Measurements from ENCODE around the gene SLC25A34.

The SLC25A34 gene

GRCh38 chr1:15775706-15776105 lies 39.6 kb downstream of the SLC25A34 start:
- CTCF ChIA-PET, result no interaction called here
- no peak for TF ChIP-seq ZSCAN23 (tag by site-specific recombination; IDR thresholded peaks at IDR 0.05)
- TF ChIP-seq ZNF391 (tag by site-specific recombination; IDR thresholded peaks at IDR 0.05; ENCODE audit: borderline replicate concordance, low read depth), result no peak
- TF ChIP-seq ZNF558 (tag by site-specific recombination; IDR thresholded peaks at IDR 0.05), result no peak
- no peak for TF ChIP-seq ZBTB20 (tag by site-specific recombination; IDR thresholded peaks at IDR 0.05)
- TF ChIP-seq GFI1B (tag by site-specific recombination; IDR thresholded peaks at IDR 0.05), result no peak
- TF ChIP-seq MYNN (tag by site-specific recombination; IDR thresholded peaks at IDR 0.05; ENCODE audit: borderline replicate concordance), result no peak
- TF ChIP-seq ZNF555 (tag by site-specific recombination; conservative IDR thresholded peaks at IDR 0.05), result no peak
- TF ChIP-seq GLIS2 (tag by site-specific recombination; IDR thresholded peaks at IDR 0.05), result no peak
- no peak for TF ChIP-seq ZNF621 (tag by site-specific recombination; IDR thresholded peaks at IDR 0.05)
- TF ChIP-seq ZNF292 (tag by site-specific recombination; IDR thresholded peaks at IDR 0.05; ENCODE audit: borderline replicate concordance, low read depth), result no peak
- TF ChIP-seq WT1 (tag by site-specific recombination; IDR thresholded peaks at IDR 0.05), result no peak
- no peak for TF ChIP-seq PRDM1 (tag by site-specific recombination; IDR thresholded peaks at IDR 0.05)
- no peak for TF ChIP-seq ZNF140 (tag by site-specific recombination; IDR thresholded peaks at IDR 0.05)
- TF ChIP-seq ZNF791 (tag by site-specific recombination; IDR thresholded peaks at IDR 0.05), result no peak
- no peak for TF ChIP-seq ZNF133 (tag by site-specific recombination; IDR thresholded peaks at IDR 0.05)
- TF ChIP-seq SP7 (tag by site-specific recombination; IDR thresholded peaks at IDR 0.05), result no peak
- TF ChIP-seq RBAK (tag by site-specific recombination; IDR thresholded peaks at IDR 0.05), result no peak
- H3K36me3 ChIP-seq (ENCODE audit: control insufficient read depth in 2 of 2, insufficient read depth in 1 of 2, low read length in 2 of 2), result peaks cover 0 to 76% of the 10 kb centered on the region in 2 experiments; a peak in 2 of 3 replicates

DNA sequence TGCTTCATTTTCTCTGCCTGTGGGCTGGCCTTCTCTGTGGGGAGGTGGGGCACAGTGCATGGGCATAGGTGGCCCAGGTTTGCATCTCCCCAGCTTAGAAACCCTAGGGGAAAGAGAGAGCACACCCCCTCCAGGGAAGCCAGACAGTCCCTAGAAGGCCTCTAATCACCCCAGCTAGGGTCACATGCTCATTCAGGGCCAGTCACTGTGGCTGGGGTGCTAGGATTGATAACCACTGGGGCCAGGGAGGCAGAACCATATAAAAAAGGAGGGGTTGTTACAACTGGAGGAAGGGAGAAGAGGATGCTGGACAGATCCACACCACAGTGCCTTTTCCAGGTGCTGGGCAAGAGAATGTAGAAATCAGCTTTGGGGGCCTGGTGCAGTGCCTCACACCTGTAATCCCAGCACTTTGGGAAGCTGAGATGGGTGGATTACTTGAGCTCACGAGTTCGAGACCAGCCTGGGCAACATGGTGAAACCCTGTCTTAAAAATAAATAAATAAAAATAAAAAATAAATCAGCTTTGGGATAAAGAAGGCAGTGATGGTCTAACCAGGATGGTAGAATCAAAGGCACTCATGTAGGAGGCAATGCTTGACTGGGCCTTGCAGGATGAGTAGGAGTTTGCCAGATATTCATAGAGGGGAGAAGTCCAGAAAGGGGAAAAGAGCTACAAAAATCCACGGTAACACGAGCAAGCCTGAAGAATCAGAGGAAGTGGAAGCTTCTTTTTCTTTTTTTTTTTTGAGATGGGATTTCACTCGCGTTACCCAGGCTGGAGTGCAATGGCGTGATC lies 42.0 kb downstream of the SLC25A34 start:
- ChIA-PET POLR2A (no interaction called here), CTCF (interaction anchor here (0.8 to 3.1 kb wide), 3 partner anchors 14 to 70 kb away, joined by 3 to 14 read pairs (median 3); partner anchors contain the start of gene SPEN)
- Histone ChIP-seq H3K4me1 (ENCODE audit: control insufficient read depth, insufficient read depth, low read length) (no peaks in the 10 kb centered on the region), H3K27ac (ENCODE audit: extremely low read depth, low read depth, low read length) (no peak overlapping the region), H3K4me3 (ENCODE audit: low read depth, low read length) (no peak overlapping the region), H3K36me3 (ENCODE audit: control insufficient read depth in 2 of 2, insufficient read depth in 1 of 2, low read length in 2 of 2) (peaks cover 0 to 72% of the 10 kb centered on the region in 2 experiments; a peak in 2 of 3 replicates), H3K9me3 (ENCODE audit: control insufficient read depth, insufficient read depth, low read depth, low read length) (no peaks in the 10 kb centered on the region)
- TF ChIP-seq ZNF473 (tag by site-specific recombination; IDR thresholded peaks at IDR 0.05) (no peak), ZFP3 (tag by site-specific recombination; IDR thresholded peaks at IDR 0.05; ENCODE audit: low read depth) (peak; percentile 86), ZNF585B (tag by site-specific recombination; IDR thresholded peaks at IDR 0.05) (no peak), ZNF18 (tag by site-specific recombination; IDR thresholded peaks at IDR 0.05) (no peak), EGR2 (tag by site-specific recombination; IDR thresholded peaks at IDR 0.05; ENCODE audit: low read depth) (0 out of 2 replicates have a peak, but pooled peaks have one; percentile 15), ZNF239 (tag by site-specific recombination; IDR thresholded peaks at IDR 0.05) (no peak), SCRT1 (tag by site-specific recombination; IDR thresholded peaks at IDR 0.05; ENCODE audit: borderline replicate concordance) (no peak)
- TF ChIP-seq, protein P1, sequence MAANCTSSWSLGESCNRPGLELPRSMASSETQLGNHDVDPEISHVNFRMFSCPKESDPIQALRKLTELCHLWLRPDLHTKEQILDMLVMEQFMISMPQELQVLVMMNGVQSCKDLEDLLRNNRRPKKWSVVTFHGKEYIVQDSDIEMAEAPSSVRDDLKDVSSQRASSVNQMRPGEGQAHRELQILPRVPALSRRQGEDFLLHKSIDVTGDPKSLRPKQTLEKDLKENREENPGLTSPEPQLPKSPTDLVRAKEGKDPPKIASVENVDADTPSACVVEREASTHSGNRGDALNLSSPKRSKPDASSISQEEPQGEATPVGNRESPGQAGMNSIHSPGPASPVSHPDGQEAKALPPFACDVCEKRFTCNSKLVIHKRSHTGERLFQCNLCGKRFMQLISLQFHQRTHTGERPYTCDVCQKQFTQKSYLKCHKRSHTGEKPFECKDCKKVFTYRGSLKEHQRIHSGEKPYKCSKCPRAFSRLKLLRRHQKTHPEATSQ (tag by site-specific recombination; IDR thresholded peaks at IDR 0.05), result no peak
- TF ChIP-seq, protein P2, sequence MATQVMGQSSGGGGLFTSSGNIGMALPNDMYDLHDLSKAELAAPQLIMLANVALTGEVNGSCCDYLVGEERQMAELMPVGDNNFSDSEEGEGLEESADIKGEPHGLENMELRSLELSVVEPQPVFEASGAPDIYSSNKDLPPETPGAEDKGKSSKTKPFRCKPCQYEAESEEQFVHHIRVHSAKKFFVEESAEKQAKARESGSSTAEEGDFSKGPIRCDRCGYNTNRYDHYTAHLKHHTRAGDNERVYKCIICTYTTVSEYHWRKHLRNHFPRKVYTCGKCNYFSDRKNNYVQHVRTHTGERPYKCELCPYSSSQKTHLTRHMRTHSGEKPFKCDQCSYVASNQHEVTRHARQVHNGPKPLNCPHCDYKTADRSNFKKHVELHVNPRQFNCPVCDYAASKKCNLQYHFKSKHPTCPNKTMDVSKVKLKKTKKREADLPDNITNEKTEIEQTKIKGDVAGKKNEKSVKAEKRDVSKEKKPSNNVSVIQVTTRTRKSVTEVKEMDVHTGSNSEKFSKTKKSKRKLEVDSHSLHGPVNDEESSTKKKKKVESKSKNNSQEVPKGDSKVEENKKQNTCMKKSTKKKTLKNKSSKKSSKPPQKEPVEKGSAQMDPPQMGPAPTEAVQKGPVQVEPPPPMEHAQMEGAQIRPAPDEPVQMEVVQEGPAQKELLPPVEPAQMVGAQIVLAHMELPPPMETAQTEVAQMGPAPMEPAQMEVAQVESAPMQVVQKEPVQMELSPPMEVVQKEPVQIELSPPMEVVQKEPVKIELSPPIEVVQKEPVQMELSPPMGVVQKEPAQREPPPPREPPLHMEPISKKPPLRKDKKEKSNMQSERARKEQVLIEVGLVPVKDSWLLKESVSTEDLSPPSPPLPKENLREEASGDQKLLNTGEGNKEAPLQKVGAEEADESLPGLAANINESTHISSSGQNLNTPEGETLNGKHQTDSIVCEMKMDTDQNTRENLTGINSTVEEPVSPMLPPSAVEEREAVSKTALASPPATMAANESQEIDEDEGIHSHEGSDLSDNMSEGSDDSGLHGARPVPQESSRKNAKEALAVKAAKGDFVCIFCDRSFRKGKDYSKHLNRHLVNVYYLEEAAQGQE (tag by site-specific recombination; IDR thresholded peaks at IDR 0.05), result peak; percentile 73

More at GRCh38 chr1:15775706-15776105, 39.6 kb downstream of the SLC25A34 start:
- Histone ChIP-seq H3K9me3 (ENCODE audit: control insufficient read depth, insufficient read depth, low read depth, low read length) (no peaks in the 10 kb centered on the region), H3K4me3 (ENCODE audit: low read depth, low read length) (no peak overlapping the region), H3K4me1 (ENCODE audit: control insufficient read depth, insufficient read depth, low read length) (no peaks in the 10 kb centered on the region), H3K27ac (ENCODE audit: extremely low read depth, low read depth, low read length) (no peak overlapping the region)
- POLR2A ChIA-PET, result no interaction called here

All from HEK293 (cell line).